Natural killer cell (primary cell): ENCODE results near the gene RPL37A. TPM values are rescaled to one million over a fixed set of nuclear protein-coding genes. Genes with fewer than 3 reads are reported as not detected.
"Not testable (repeated sequence)": the region's sequence is repeated elsewhere in the genome, so short reads cannot be mapped to it uniquely, and the experiment has no call there.

ENCODE experiments used
- ATAC-seq, 3 donors: fragments of 150-1000 bp in 2 of 3; fragments of 200-7000 bp in 1 of 3; cut with Tn5 transposase; 1 replicate in 1 of 3; 2 replicates in 2 of 3; pipeline ENCODE4 v1.10.0; 2021; ENCODE audit warnings: mild to moderate bottlenecking in 2 of 3, moderate library complexity in 2 of 3
- DNase-seq, 2 donors: peaks; one replicate each; pipeline versions ENCODE4 v3.0.0 to v3.0.0-alpha.2; 2013 to 2021; ENCODE audit warnings: mixed read lengths in 1 of 2
- H3K27ac ChIP-seq: one replicate; pipeline ENCODE4 v1.5.1; 2013; ENCODE audit warnings: mild to moderate bottlenecking, low read length
- H3K27me3 ChIP-seq: one replicate; pipeline ENCODE4 v1.6.1; 2013; ENCODE audit warnings: low read length; ENCODE audit not compliant: control insufficient read depth, insufficient read depth
- H3K36me3 ChIP-seq: one replicate; pipeline ENCODE4 v1.6.1; 2013; ENCODE audit warnings: low read length; ENCODE audit not compliant: control insufficient read depth, insufficient read depth
- H3K4me1 ChIP-seq: one replicate; pipeline ENCODE4 v1.6.1; 2013; ENCODE audit warnings: low read length; ENCODE audit not compliant: control insufficient read depth, insufficient read depth
- H3K4me3 ChIP-seq: one replicate; pipeline ENCODE4 v1.5.1; 2013; ENCODE audit warnings: low read length
- H3K9me3 ChIP-seq: one replicate; pipeline ENCODE4 v1.6.1; 2013; ENCODE audit warnings: low read length; ENCODE audit not compliant: control insufficient read depth, insufficient read depth
- H3K27ac Mint-ChIP-seq, 2 donors: one replicate each; pipeline ENCODE4 v1.8.0; 2022; ENCODE audit warnings: mild to moderate bottlenecking in 2 of 2, mixed read lengths in 2 of 2, moderate library complexity in 1 of 2
- H3K27me3 Mint-ChIP-seq, 2 donors: one replicate each; pipeline ENCODE4 v1.8.0; 2022; ENCODE audit warnings: low read depth in 2 of 2, mixed read lengths in 2 of 2
- H3K36me3 Mint-ChIP-seq: one replicate; pipeline ENCODE4 v1.8.0; 2022; ENCODE audit warnings: mixed read lengths
- H3K4me1 Mint-ChIP-seq, 2 donors: one replicate each; pipeline ENCODE4 v1.8.0; 2022; ENCODE audit warnings: mixed read lengths in 2 of 2
- H3K4me3 Mint-ChIP-seq: one replicate; pipeline ENCODE4 v1.8.0; 2022; ENCODE audit warnings: mild to moderate bottlenecking, moderate library complexity, mixed read lengths
- H3K9me3 Mint-ChIP-seq, 2 donors: one replicate each; pipeline ENCODE4 v1.8.0; 2022; ENCODE audit warnings: mixed read lengths in 2 of 2
- CTCF ChIP-seq: fragments of 200-600 bp; IDR thresholded peaks from one replicate; pipeline ENCODE4 v1.8.0; 2022; ENCODE audit warnings: antibody characterized with exemption
- WGBS: methylation state at CpG from one replicate; pipeline ENCODE4 v1.1.7; 2013; ENCODE audit warnings: missing lambda C conversion rate; ENCODE audit not compliant: insufficient coverage; 5-methylcytosine and 5-hydroxymethylcytosine counted together
- intact Hi-C: fragments of 100-400 bp; cut with micrococcal nuclease; formaldehyde crosslinking; loops from one replicate; pipeline ENCODE4 v1.14.2; 2022
- total RNA-seq, 4 donors: library from RNA; stranded (reverse); fragments of 120-200 nt in 1 of 4; gene quantifications; one replicate each; pipeline versions ENCODE4 v1.2.3 to v1.2.4, GENCODE V29; 2013 to 2022

The RPL37A gene
- total RNA-seq, 3 donors from 2014 or later (not counting 1 experiment from before 2014, with no cell fraction given): 1,429 to 1,793 (median 1,744) TPM

DNA sequence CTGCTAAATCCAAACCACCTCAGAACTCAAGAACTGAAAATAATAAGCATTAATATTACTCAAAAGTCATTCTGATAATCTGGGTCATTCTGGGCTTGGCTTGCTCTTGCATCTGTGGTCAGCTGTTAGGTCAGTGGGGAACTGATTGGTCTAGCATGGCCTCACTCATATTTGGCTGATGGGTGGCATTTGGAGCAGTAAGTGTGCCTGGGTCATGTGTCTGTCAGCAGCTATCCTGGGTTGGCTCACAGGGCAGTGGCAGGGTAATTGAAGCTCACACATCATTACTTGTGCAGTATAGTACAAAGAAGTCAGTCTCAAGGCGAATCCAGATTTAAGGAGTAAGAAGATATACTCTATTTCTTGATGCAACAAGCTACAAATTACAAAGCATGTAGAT is 9.6 kb downstream of the RPL37A start:
- no peak overlapping the region for H3K4me3 ChIP-seq
- Mint-ChIP-seq H3K27me3 (no peaks in the 10 kb centered on the region), H3K4me3 (no peak overlapping the region), H3K27ac (no peak overlapping the region), H3K4me1 (peaks cover 17 to 23% of the 10 kb centered on the region in 2 donors), H3K9me3 (no peaks in the 10 kb centered on the region), H3K36me3 (no peaks in the 10 kb centered on the region)
- peaks cover 16% of the 10 kb centered on the region for H3K36me3 ChIP-seq
- intact Hi-C loops: no loop called here
- no peak for DNase-seq
- H3K9me3 ChIP-seq: no peaks in the 10 kb centered on the region
- no peak overlapping the region for H3K27ac ChIP-seq
- no peaks in the 10 kb centered on the region for H3K27me3 ChIP-seq
- ATAC-seq: no peak
- H3K4me1 ChIP-seq: no peaks in the 10 kb centered on the region
- TF ChIP-seq CTCF: no peak
- WGBS: 100% methylated on average over 1 of the region's 1 CpG

- intact Hi-C loops: loop anchor here (5.0 kb wide), 2 partner anchors 995 to 1195 kb away; no protein-coding TSS in a partner anchor
- Histone ChIP-seq H3K27ac (no peak overlapping the region), H3K4me1 (no peaks in the 10 kb centered on the region), H3K36me3 (no peaks in the 10 kb centered on the region), H3K9me3 (no peaks in the 10 kb centered on the region), H3K4me3 (no peak overlapping the region), H3K27me3 (no peaks in the 10 kb centered on the region)
- Mint-ChIP-seq H3K9me3 (no peaks in the 10 kb centered on the region), H3K36me3 (no peaks in the 10 kb centered on the region), H3K4me1 (peaks cover 6 to 7% of the 10 kb centered on the region in 2 donors), H3K4me3 (no peak overlapping the region), H3K27me3 (no peaks in the 10 kb centered on the region), H3K27ac (no peak overlapping the region)
- 100% methylated on average over 1 of the region's 2 CpGs for WGBS
- ATAC-seq: peak in 2 of 3 donors; percentile 58
- peak in 1 of 2 donors; percentile 41 for DNase-seq
- TF ChIP-seq CTCF: peak; percentile 68
These were observed 18.2 kb downstream of the RPL37A start for GRCh38 chr2:216516730-216517350.

DNA sequence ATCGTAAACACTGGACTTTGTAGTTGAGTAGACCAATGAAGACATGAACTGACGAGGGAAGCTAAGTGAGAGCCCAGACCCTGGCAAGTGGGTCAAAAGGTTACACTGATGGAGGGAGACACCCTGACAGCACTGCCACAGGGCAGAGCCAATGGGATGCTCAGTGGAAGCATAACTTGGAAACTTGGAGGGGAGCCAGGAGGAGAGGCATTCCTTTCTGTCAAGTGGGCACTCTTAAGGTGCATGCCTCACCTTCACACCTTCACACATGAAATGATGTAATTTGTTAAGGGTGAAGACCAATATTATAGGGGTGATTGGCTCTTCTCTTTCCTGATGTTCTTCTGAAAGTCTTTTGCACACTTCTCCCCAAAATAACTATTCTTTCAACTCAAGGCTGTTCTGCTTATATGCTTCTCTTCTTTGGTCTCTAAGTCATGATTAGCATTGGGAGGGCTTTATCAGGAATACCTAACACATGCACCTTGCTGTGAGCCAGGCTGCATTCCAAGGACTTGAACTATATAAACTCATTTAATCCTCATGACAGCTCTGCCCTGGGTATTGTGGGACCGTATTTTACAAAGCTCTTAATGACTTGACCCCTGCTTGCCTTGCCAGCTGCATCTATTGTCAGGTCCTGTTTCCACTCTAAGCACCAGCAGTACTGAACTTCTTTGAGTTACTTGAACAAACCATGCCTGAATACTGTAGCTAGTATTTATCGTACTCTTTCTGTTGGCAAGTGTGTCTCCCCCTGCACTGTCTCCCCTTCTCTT is 19.0 kb downstream of the RPL37A start:
- H3K27me3 Mint-ChIP-seq: no peaks in the 10 kb centered on the region
- WGBS: 98% methylated on average over 4 of the region's 4 CpGs
- Histone ChIP-seq H3K27ac (no peak overlapping the region), H3K9me3 (no peaks in the 10 kb centered on the region), H3K4me3 (no peak overlapping the region), H3K27me3 (no peaks in the 10 kb centered on the region), H3K4me1 (no peaks in the 10 kb centered on the region), H3K36me3 (no peaks in the 10 kb centered on the region)
- intact Hi-C loops: loop anchor here (5.0 kb wide), 2 partner anchors 995 to 1195 kb away; no protein-coding TSS in a partner anchor
- peaks cover 6 to 7% of the 10 kb centered on the region in 2 donors for H3K4me1 Mint-ChIP-seq
- no peaks in the 10 kb centered on the region for H3K36me3 Mint-ChIP-seq
- DNase-seq (no peak), ATAC-seq (no peak)
- no peak overlapping the region for H3K27ac Mint-ChIP-seq
- no peaks in the 10 kb centered on the region for H3K9me3 Mint-ChIP-seq
- no peak for TF ChIP-seq CTCF
- no peak overlapping the region for H3K4me3 Mint-ChIP-seq

DNA sequence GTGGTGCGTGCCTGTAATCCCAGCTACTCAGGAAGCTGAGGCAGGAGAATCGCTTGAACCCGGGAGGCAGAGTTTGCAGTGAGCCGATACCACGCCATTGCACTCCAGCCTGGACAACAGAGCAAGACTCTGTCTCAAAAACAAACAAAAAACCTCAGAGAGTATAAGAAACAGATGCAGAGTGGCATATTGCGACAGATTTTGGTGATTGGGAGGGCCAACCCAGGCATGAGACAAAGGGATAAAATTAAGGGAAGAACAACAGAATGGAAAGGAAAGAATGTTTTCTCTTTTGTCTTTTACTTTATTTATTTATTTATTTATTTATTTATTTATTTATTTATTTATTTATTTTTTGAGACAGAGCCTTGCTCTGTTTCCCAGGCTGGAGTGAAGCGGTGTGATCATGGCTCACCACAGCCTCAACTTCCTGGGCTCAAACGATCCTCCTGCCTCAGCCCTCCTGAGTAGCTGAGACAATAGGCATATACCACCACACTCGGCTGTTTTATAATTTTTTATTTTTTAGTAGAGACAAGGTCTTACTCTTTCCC is 20.0 kb downstream of the RPL37A start:
- DNase-seq, H3K4me3 Mint-ChIP-seq: not testable (repeated sequence)
- 91% methylated on average over 8 of the region's 9 CpGs for WGBS

More for the DNA sequence above, 20.0 kb downstream of the RPL37A start:
- H3K9me3 ChIP-seq, H3K36me3 Mint-ChIP-seq, H3K4me1 Mint-ChIP-seq, H3K27ac Mint-ChIP-seq, H3K9me3 Mint-ChIP-seq, H3K27ac ChIP-seq, H3K4me1 ChIP-seq, ATAC-seq, H3K27me3 Mint-ChIP-seq, H3K27me3 ChIP-seq, H3K36me3 ChIP-seq, H3K4me3 ChIP-seq: not testable (repeated sequence)
- intact Hi-C loops: loop anchor here (1.0 to 5.0 kb wide), 3 partner anchors 148 to 1194 kb away; no protein-coding TSS in a partner anchor
